ENCODE data around the gene TBX4.

The TBX4 gene

GRCh38 chr17:61534414-61534813 is 82.2 kb downstream of the TBX4 start:
- DNase-seq (ENCODE audit: low read depth, low spot score) = no peak
- Histone ChIP-seq H3K9me3 (ENCODE audit: low read depth, low read length) (no peaks in the 10 kb centered on the region), H3K36me3 (ENCODE audit: insufficient read depth, low read length) (no peaks in the 10 kb centered on the region), H3K27ac (no peak overlapping the region), H3K4me3 (no peak overlapping the region), H3K9ac (ENCODE audit: insufficient read length) (no peak overlapping the region)
- TF ChIP-seq FOXP2 (optimal IDR thresholded peaks at IDR 0.05; ENCODE audit: control extremely low read depth, extremely low read length, insufficient read depth) = no peak
- no peak for TF ChIP-seq POLR2AphosphoS5 (IDR thresholded peaks at IDR 0.05; ENCODE audit: borderline replicate concordance, low read depth, low read length)
- TF ChIP-seq EZH2 (IDR thresholded peaks at IDR 0.05) = no peak
